Mucosa of stomach (tissue), 1 donor: ENCODE measurements around the gene SH3GLB2.
"Not testable (repeated sequence)": the region's sequence is repeated elsewhere in the genome, so short reads cannot be mapped to it uniquely, and the experiment has no call there.

Experiments
- H3K27me3 ChIP-seq: one replicate; pipeline ENCODE4 v1.7.0; 2013; ENCODE audit warnings: mild to moderate bottlenecking, low read length; ENCODE audit not compliant: control insufficient read depth, insufficient read depth
- H3K36me3 ChIP-seq: one replicate; pipeline ENCODE4 v1.7.0; 2013; ENCODE audit warnings: low read length; ENCODE audit not compliant: control insufficient read depth, insufficient read depth
- H3K4me1 ChIP-seq: one replicate; pipeline ENCODE4 v1.7.0; 2013; ENCODE audit warnings: mild to moderate bottlenecking, low read length; ENCODE audit not compliant: control insufficient read depth, insufficient read depth
- H3K4me3 ChIP-seq: one replicate; pipeline ENCODE4 v1.7.0; 2013; ENCODE audit warnings: low read length
- H3K9ac ChIP-seq: one replicate; pipeline ENCODE4 v1.7.0; 2013; ENCODE audit warnings: mild to moderate bottlenecking, low read length, moderate library complexity
- H3K9me3 ChIP-seq: one replicate; pipeline ENCODE4 v1.7.0; 2013; ENCODE audit warnings: mild to moderate bottlenecking, low read length, moderate library complexity; ENCODE audit not compliant: control insufficient read depth
- donor health status: Pancreatic carcinoma.

SH3GLB2 gene

GRCh38 chr9:129011170-129011569 is 17.0 kb downstream of the SH3GLB2 start:
- Histone ChIP-seq H3K27me3 (no peaks in the 10 kb centered on the region), H3K4me1 (no peaks in the 10 kb centered on the region), H3K36me3 (peaks cover 12% of the 10 kb centered on the region), H3K9ac (no peak overlapping the region), H3K4me3 (no peak overlapping the region), H3K9me3 (no peaks in the 10 kb centered on the region)

GRCh38 chr9:129010267-129010975 is 17.7 kb downstream of the SH3GLB2 start:
- Histone ChIP-seq H3K9me3 (no peaks in the 10 kb centered on the region), H3K4me1 (no peaks in the 10 kb centered on the region), H3K4me3 (no peak overlapping the region), H3K9ac (no peak overlapping the region), H3K36me3 (peaks cover 14% of the 10 kb centered on the region), H3K27me3 (no peaks in the 10 kb centered on the region)

DNA sequence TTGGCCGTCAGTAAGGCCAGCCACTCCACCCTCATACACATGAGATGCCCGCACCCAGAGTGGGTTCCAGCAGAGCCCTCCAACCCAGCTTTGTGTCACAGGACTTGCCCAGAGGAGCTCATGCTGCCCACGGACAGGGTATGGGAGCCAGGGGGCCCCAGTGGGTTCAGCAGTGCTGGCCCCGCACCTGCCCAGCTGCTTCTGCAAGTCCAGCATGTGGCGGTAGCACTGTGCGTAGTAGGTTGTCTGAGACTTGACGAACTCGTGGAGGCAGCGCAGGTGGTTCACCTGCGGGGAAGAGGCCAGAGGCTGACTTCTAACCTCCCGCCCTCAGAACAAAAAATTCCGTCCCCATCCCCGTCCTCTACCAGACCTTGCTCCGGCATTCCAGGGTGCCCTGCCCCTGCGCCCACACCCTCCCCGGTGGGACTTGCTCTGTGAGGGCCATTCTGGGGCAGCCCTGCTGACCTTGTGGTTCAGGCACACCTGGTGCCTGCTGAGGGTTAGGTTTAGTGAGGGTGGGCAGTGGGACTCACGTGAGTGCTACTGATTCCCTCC is 18.5 kb downstream of the SH3GLB2 start:
- Histone ChIP-seq H3K9ac (no peak overlapping the region), H3K27me3 (no peaks in the 10 kb centered on the region), H3K4me1 (no peaks in the 10 kb centered on the region), H3K9me3 (no peaks in the 10 kb centered on the region), H3K4me3 (no peak overlapping the region), H3K36me3 (peaks cover 14% of the 10 kb centered on the region)

GRCh38 chr9:129008986-129009583 is 19.0 kb downstream of the SH3GLB2 start:
- Histone ChIP-seq H3K4me3 (no peak overlapping the region), H3K27me3 (no peaks in the 10 kb centered on the region), H3K4me1 (no peaks in the 10 kb centered on the region), H3K36me3 (peaks cover 14% of the 10 kb centered on the region), H3K9ac (no peak overlapping the region), H3K9me3 (no peaks in the 10 kb centered on the region)

GRCh38 chr9:129008469-129008965 is 19.6 kb downstream of the SH3GLB2 start:
- H3K27me3 ChIP-seq, result no peaks in the 10 kb centered on the region
- H3K9ac ChIP-seq, result no peak overlapping the region
- no peak overlapping the region for H3K4me3 ChIP-seq
- no peaks in the 10 kb centered on the region for H3K9me3 ChIP-seq
- no peaks in the 10 kb centered on the region for H3K4me1 ChIP-seq
- H3K36me3 ChIP-seq, result peaks cover 13% of the 10 kb centered on the region

DNA sequence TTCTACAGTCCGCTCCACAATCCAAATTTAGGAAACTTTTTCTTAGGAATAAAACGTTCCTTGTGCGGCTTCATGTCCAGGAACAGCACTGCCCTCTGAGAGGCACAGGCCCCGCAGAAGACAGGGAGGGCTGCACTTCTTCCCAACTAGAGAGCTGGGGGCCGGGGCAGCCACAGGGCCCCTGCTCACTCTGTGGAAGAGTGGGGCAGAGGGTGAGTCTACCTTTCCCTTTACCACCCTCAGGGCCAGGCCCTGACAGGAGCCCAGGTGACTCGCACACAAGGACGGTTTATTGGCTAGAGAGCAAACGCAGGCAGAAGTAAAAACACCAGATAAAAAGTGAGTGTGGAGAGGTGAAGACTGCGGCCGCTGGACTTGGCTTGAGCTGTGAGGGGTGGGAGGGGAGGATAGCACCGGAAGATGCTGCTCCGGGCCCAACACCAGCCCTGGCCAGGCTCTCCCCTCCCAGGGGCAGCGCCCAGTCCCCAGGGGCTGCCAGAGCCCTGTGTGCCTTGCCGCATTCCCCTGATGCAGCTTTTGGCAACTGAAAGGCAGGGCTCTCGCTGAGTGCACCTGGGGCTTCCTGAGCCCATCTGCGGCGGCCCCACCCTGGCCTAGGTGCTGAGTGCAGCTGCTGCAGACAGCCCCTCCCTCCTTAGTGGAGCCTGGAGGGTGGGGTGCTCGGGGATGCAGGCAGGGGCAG is 20.2 kb downstream of the SH3GLB2 start:
- Histone ChIP-seq H3K9ac (no peak overlapping the region), H3K36me3 (peaks cover 13% of the 10 kb centered on the region), H3K4me1 (no peaks in the 10 kb centered on the region), H3K4me3 (no peak overlapping the region), H3K9me3 (no peaks in the 10 kb centered on the region), H3K27me3 (no peaks in the 10 kb centered on the region)

DNA sequence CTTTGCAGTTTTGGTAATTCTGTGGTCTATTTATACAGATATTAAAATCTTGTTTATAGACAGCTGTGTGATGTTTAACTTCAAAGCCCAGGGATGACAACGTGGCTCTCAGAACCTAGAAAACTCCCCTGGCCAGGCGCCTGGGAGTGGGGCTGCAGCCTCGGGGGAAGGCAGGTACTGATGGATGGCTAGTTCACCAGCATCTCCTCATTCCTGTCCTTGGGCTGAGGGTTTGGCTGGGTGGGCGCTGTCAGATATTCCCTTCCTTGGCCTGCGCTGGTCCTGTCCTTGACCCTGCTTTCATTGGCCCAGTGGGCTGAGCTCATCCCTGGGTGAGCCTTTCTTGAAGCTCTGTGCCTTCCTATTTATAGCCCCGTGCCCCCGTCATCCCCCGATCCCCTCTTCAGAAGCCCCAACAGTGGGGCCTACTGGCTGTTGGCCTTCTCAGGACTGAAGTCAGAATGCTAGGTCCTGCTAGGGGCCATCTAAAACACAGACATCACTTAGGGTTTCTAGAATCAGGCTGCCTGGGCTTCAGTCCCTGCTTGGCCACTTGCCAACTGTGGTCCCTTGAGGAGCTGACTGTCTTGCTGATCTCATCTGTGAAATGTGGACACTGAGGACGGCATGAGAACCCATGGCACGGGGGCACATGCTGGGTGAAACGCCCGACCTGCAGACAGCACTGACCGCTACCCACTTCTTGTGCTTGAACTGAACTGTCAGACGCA is 20.9 kb downstream of the SH3GLB2 start:
- no peaks in the 10 kb centered on the region for H3K4me1 ChIP-seq
- H3K36me3 ChIP-seq, result peaks cover 17% of the 10 kb centered on the region
- no peaks in the 10 kb centered on the region for H3K27me3 ChIP-seq
- H3K9ac ChIP-seq, result no peak overlapping the region
- no peak overlapping the region for H3K4me3 ChIP-seq
- no peaks in the 10 kb centered on the region for H3K9me3 ChIP-seq

- no peak overlapping the region for H3K4me3 ChIP-seq
- no peak overlapping the region for H3K9ac ChIP-seq
- no peaks in the 10 kb centered on the region for H3K4me1 ChIP-seq
- no peaks in the 10 kb centered on the region for H3K27me3 ChIP-seq
- H3K36me3 ChIP-seq, result peaks cover 24% of the 10 kb centered on the region
- H3K9me3 ChIP-seq, result no peaks in the 10 kb centered on the region
These were observed 21.6 kb downstream of the SH3GLB2 start for GRCh38 chr9:129006328-129007034.

DNA sequence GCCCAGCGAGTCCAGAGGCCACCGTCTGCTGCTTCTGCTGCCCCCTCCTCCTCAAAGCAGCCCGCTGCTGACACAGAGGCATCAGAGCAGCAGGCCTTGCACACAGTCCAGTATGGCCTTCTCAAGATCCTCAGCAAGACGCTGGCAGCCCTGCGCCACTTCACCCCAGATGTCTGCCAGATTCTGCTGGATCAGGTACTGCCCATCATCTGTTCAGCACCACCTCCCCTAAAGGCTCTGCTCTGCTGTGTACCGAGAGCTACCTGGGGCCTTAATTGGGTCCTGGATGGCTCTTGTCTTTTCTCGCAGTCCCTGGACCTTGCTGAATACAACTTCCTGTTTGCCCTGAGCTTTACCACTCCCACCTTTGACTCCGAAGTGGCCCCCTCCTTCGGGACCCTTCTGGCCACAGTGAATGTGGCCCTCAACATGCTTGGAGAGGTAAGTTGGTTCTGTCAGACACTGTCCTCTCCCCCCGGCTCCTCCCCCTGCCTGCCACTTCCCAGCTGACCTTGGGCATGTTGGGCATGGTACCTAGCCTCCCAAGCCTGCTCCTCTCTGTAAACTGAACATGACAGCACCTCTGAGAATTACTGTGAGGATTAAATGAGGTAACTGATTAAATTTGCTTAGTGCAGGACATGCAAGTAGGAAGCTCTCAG is 22.7 kb downstream of the SH3GLB2 start:
- no peaks in the 10 kb centered on the region for H3K9me3 ChIP-seq
- H3K36me3 ChIP-seq, result peaks cover 28% of the 10 kb centered on the region
- H3K4me3 ChIP-seq, result no peak overlapping the region
- no peak overlapping the region for H3K9ac ChIP-seq
- H3K4me1 ChIP-seq, result no peaks in the 10 kb centered on the region
- no peaks in the 10 kb centered on the region for H3K27me3 ChIP-seq

GRCh38 chr9:129004173-129004572 is 24.0 kb downstream of the SH3GLB2 start:
- not testable (repeated sequence) for H3K4me3 ChIP-seq, H3K27me3 ChIP-seq, H3K9me3 ChIP-seq, H3K9ac ChIP-seq, H3K4me1 ChIP-seq
- peaks cover 28% of the 10 kb centered on the region for H3K36me3 ChIP-seq

- Histone ChIP-seq H3K27me3 (no peaks in the 10 kb centered on the region), H3K9ac (no peak overlapping the region), H3K4me1 (no peaks in the 10 kb centered on the region), H3K36me3 (peaks cover 28% of the 10 kb centered on the region), H3K9me3 (no peaks in the 10 kb centered on the region), H3K4me3 (no peak overlapping the region)
These were observed 25.1 kb downstream of the SH3GLB2 start for GRCh38 chr9:129002992-129003391.
